Measurements from ENCODE around the gene PTPN22.
A peak's percentile ranks its signal among the peaks of the same experiment; 100 is the strongest.

The PTPN22 gene

GRCh38 chr1:113784104-113784779 lies 87.3 kb downstream of the PTPN22 start (continued):
- peak; percentile 44 for TF ChIP-seq PRDM10 (tag by site-specific recombination; IDR thresholded peaks at IDR 0.05)
- TF ChIP-seq ZNF248 (tag by site-specific recombination; IDR thresholded peaks at IDR 0.05), result no peak
- no peak for TF ChIP-seq ZBTB20 (tag by site-specific recombination; IDR thresholded peaks at IDR 0.05)
- no peak for TF ChIP-seq ZNF791 (tag by site-specific recombination; IDR thresholded peaks at IDR 0.05)
- no peak for TF ChIP-seq SCRT2 (tag by site-specific recombination; IDR thresholded peaks at IDR 0.05)

- no peak overlapping the region for H3K27ac ChIP-seq (ENCODE audit: extremely low read depth, low read depth, low read length)
- H3K4me3 ChIP-seq (ENCODE audit: low read depth, low read length), result no peak overlapping the region
- H3K9me3 ChIP-seq (ENCODE audit: control insufficient read depth, insufficient read depth, low read depth, low read length), result no peaks in the 10 kb centered on the region
- ChIA-PET CTCF (interaction anchor here (0.6 to 0.7 kb wide), 2 partner anchors 219 to 499 kb away, joined by 4 read pairs; no protein-coding TSS in a partner anchor), POLR2A (interaction anchor here (0.7 to 1.4 kb wide), 3 partner anchors 25 to 278 kb away, joined by 3 to 4 read pairs (median 3); partner anchors contain the start of gene RSBN1)
- H3K4me1 ChIP-seq (ENCODE audit: control insufficient read depth, insufficient read depth, low read length), result peaks cover 2% of the 10 kb centered on the region
- no peaks in the 10 kb centered on the region for H3K36me3 ChIP-seq (ENCODE audit: control insufficient read depth in 2 of 2, insufficient read depth in 1 of 2, low read length in 2 of 2)
- TF ChIP-seq ZNF362 (tag by site-specific recombination; IDR thresholded peaks at IDR 0.05), result peak; percentile 87
- TF ChIP-seq PRDM1 (tag by site-specific recombination; IDR thresholded peaks at IDR 0.05), result no peak
These were observed 88.0 kb downstream of the PTPN22 start for GRCh38 chr1:113783254-113784103.

GRCh38 chr1:113782406-113782805 lies 89.1 kb downstream of the PTPN22 start:
- Histone ChIP-seq H3K9me3 (ENCODE audit: control insufficient read depth, insufficient read depth, low read depth, low read length) (no peaks in the 10 kb centered on the region), H3K4me1 (ENCODE audit: control insufficient read depth, insufficient read depth, low read length) (peaks cover 2% of the 10 kb centered on the region), H3K36me3 (ENCODE audit: control insufficient read depth in 2 of 2, insufficient read depth in 1 of 2, low read length in 2 of 2) (peaks cover 0 to 3% of the 10 kb centered on the region in 2 experiments; a peak in 1 of 3 replicates), H3K27ac (ENCODE audit: extremely low read depth, low read depth, low read length) (no peak overlapping the region), H3K4me3 (ENCODE audit: low read depth, low read length) (no peak overlapping the region)
- TF ChIP-seq OVOL3 (tag by site-specific recombination; IDR thresholded peaks at IDR 0.05), result no peak
- TF ChIP-seq PRDM6 (tag by site-specific recombination; IDR thresholded peaks at IDR 0.05), result peak; percentile 33; the same call in 1 of the 2 replicates
- 0 out of 2 replicates have a peak, but pooled peaks have one; percentile 15 for TF ChIP-seq ZNF366 (tag by site-specific recombination; conservative IDR thresholded peaks at IDR 0.05)
- ChIA-PET POLR2A (no interaction called here), CTCF (no interaction called here)
